Stimulated activated CD4-positive, alpha-beta T cell treated with anti-CD3 and anti-CD28 coated beads, Interleukin-15, amount 100 ng/mL, for 48 hours (primary cell): Measurements from ENCODE around the gene OR56B1.
"Not testable (repeated sequence)": the region's sequence is repeated elsewhere in the genome, so short reads cannot be mapped to it uniquely, and the experiment has no call there.

Experiments used
- DNase-seq, 2 donors: peaks; one replicate each; pipeline ENCODE4 v3.0.0-alpha.2; 2020; ENCODE audit warnings: low read depth in 2 of 2

The OR56B1 gene, protein sequence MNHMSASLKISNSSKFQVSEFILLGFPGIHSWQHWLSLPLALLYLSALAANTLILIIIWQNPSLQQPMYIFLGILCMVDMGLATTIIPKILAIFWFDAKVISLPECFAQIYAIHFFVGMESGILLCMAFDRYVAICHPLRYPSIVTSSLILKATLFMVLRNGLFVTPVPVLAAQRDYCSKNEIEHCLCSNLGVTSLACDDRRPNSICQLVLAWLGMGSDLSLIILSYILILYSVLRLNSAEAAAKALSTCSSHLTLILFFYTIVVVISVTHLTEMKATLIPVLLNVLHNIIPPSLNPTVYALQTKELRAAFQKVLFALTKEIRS

GRCh38 chr11:5736396-5736795, at the start of gene OR56B1:
Gene OR56B1, plus strand, starts transcription at chr11:5736448. Its CDS starts 69 bp downstream, at chr11:5736517.
- no peak for DNase-seq

GRCh38 chr11:5688482-5688881, 47.8 kb upstream of the OR56B1 start:
- DNase-seq, result no peak

DNA sequence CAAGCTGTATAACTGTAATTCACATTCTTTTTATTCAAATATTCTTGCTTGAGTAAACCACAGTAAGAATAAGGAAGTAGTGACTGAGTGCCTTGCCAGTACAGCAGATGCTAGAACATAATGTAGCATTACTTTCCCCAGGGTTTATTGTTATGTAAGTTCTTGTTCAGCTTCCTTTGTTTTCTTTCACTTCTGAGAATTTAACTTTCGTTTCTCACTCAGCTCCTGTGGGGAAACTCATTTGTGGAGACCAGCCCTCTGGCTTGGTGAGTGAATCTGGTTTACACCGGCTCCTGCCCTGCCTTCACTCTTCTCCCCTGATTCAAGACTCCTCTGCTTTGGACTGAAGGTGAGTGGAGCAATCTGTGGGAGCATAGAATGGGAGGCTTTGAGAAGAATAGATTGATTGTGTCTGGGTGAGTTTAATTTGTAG, 46.7 kb upstream of the OR56B1 start, which contains the start of gene TRIM22:
Gene TRIM22, plus strand, starts transcription at position 240 of the 433 bp plus-strand sequence. CDS start 6,443 bp downstream, outside the sequence.
- peak; percentile 14 to 32 for DNase-seq

GRCh38 chr11:5690216-5690615, 46.0 kb upstream of the OR56B1 start:
- DNase-seq, result no peak

DNA sequence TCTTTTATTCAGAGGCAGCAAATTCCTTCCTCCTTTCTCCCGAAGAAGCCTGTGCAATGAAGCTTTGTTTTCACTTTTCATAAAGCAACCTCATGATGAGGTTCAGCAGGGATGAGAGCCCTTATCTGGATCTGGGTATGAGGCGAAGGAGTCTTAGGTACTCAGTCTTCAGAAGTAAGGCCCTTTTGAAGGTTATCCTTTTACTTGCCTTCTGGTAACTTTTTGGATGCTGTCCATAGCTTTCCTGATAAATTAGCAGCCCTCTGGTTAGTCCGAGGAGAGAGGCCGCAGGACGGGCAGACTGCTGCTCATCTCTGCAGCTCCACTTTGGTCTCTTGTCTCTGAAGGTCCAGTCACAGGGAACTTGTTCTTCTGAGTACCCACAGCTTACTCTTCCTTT, 45.5 kb upstream of the OR56B1 start:
- no peak for DNase-seq

DNA sequence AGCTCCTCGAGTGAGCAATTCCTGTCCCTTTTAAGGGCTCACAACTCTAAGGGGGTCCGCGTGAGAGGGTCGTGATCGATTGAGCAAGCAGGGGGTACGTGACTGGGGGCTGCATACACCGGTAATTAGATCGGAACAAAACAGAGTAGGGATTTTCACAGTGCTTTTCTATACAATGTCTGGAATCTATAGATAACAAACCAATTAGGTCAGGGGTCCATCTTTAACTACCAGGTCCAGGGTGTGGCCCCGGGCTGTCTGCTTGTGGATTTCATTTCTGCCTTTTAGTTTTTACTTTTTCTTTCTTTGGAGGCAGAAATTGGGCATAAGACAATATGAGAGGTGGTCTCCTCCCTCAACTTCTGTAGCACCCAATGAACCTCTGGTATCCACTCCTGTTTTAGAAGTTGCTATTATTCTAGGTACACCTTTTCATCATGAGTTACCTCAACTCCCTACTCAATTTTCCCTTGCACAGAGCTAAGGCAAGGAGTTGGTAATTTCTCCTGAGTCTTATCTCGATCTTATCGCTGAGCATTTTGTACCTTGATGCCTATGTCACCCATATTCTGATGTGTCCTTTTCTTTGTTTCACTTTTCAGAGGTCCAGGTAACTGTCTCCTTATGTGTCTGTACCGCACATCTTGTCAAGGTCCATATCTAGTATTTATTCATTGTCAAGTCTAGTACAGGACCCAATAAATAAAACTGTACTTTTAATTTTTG, 44.8 kb upstream of the OR56B1 start:
- DNase-seq, result not testable (repeated sequence)

DNA sequence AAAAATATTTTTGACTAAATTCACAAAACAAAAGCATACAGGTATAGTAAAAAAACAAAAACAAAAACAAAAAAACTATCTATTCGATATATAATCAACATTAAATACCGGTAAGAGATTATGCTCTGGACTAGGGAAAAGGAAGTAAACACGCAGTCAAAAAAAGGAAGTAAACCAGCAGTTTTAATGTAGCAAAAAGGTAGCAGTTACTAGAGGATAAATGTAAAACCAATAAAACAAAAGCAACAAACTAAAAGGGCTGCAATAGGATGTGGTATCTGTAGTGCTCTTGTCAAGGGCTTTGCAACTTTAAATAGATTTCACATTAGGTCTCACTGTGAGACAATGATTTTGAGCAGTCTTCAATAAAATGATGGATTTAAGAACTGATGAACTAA, 44.3 kb upstream of the OR56B1 start:
- DNase-seq, result no peak

DNA sequence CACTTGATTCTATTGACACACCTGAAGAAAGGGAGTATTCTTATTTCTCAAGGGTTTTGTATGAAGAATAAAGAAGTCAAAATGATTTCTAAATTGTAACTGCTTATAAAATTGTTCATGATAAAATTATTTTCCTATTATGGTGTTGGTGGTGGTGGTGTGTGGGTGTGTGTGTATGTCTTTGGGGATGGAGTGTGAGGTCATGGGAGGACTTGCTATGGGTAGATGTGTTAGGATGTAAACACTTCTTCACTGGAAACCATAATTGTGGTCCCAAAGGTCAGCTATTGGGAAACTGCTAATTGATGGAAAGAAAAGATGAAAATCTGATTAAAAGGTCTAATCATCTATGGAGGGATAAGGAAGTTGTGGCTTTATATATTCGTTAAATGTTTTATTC, 41.6 kb upstream of the OR56B1 start:
- DNase-seq, result no peak

DNA sequence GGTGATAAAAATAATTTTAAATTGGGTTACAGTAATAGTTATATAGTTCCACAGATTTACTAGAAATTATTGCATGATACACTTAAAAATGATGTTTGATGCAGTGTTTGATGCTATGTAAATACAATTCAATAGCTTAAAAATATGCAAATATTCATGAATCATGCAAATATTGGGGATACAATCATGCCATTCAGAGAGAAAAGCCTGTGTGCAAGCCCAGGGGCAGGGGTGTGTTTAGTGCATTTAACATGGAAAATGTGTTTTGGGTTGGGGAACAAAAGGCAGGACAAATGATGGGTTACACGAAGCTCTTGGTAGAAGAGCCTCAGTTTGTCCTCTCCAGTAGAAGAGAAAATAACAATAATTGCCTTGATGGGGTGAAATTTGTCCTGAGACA, 40.7 kb upstream of the OR56B1 start:
- no peak for DNase-seq

DNA sequence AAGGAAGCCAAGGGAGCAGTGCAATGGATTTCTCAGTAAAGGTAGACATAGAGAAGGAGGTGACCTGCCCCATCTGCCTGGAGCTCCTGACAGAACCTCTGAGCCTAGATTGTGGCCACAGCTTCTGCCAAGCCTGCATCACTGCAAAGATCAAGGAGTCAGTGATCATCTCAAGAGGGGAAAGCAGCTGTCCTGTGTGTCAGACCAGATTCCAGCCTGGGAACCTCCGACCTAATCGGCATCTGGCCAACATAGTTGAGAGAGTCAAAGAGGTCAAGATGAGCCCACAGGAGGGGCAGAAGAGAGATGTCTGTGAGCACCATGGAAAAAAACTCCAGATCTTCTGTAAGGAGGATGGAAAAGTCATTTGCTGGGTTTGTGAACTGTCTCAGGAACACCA, 40.0 kb upstream of the OR56B1 start:
- DNase-seq, result no peak

- DNase-seq, result no peak
These were observed 38.0 kb upstream of the OR56B1 start for GRCh38 chr11:5698281-5698680.

- no peak for DNase-seq
These were observed 35.7 kb upstream of the OR56B1 start for GRCh38 chr11:5700421-5701054.

- DNase-seq, result no peak
These were observed 35.1 kb upstream of the OR56B1 start for GRCh38 chr11:5701055-5701577.

DNA sequence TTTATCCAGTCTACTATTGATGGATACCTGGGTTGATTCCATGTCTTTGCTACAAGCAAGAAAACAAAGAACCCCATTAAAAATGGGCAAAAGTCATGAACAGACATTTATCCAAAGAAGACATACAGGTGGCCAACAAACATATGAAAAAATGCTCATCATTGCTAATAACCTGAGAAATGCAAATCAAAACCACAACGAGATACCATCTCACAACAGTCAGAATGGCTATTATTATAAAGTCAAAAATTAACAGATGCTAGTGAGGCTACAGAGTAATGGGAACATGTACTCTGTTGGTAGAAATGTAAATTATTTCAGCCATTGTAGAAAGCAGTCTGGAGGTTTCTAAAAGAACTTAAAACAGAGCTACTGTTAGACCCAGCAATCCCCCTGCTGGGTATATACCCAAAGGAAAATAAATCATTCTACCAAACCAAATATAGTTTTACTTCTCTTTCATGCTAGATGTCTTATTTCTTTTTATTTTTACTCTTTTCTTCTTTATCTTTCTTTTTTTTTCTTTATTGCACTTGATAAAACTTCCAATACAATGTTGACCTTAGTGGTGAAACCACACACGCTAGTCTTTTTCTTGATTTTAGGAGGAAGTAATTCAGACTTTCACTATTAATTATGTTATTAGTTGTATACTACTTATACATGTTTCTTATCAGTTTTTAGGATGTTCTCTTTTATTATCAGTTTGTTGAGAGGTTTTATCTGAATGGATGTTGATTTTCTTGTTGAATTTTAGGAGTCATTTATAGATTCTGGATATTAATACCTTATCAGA, 32.3 kb upstream of the OR56B1 start:
- no peak for DNase-seq

GRCh38 chr11:5705688-5706087, 30.6 kb upstream of the OR56B1 start:
- DNase-seq, result no peak

DNA sequence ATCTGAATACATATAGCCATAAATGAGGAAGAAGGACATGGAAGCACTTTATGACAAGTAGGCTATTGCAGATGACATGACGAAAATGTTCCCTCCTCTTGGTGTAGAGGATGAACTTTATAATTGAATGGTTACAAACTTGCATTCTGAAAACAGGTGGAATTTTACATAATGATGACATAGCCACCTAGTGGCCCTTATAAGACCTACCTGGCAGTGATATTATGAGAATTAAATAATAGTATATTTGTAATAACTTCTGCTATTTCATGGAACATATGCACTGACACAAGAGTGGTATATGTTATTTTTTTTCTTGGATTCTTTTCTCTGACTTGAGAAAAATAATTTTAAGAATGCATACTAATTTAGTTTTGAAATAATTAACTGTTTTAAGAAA, 23.7 kb upstream of the OR56B1 start:
- DNase-seq, result no peak

DNA sequence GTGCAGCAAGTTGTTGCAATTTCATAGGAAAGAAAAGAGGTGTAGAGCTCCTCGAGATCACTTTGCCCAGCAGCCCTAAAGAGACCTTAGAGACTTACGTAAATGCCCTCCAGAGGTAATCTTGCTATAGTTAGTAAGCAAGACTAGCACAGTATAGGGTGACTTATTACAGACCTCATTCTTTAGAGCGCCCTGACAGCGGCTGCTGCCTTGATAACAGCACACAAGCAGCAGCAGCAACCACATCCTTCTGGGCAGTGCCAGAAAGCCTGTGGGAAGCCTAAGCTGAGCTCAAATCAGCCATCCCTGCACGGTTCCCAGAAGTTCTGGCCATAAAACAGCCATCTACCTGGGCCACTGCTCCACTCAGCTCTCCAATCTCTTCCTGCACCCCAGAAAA, 22.6 kb upstream of the OR56B1 start:
- no peak for DNase-seq

DNA sequence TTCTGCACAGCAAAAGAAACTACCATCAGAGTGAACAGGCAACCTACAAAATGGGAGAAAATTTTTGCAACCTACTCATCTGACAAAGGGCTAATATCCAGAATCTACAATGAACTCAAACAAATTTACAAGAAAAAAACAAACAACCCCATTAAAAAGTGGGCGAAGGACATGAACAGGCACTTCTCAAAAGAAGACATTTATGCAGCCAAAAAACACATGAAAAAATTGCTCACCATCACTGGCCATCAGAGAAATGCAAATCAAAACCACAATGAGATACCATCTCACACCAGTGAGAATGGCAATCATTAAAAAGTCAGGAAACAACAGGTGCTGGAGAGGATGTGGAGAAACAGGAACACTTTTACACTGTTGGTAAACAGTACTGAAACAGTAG, 19.7 kb upstream of the OR56B1 start:
- not testable (repeated sequence) for DNase-seq

DNA sequence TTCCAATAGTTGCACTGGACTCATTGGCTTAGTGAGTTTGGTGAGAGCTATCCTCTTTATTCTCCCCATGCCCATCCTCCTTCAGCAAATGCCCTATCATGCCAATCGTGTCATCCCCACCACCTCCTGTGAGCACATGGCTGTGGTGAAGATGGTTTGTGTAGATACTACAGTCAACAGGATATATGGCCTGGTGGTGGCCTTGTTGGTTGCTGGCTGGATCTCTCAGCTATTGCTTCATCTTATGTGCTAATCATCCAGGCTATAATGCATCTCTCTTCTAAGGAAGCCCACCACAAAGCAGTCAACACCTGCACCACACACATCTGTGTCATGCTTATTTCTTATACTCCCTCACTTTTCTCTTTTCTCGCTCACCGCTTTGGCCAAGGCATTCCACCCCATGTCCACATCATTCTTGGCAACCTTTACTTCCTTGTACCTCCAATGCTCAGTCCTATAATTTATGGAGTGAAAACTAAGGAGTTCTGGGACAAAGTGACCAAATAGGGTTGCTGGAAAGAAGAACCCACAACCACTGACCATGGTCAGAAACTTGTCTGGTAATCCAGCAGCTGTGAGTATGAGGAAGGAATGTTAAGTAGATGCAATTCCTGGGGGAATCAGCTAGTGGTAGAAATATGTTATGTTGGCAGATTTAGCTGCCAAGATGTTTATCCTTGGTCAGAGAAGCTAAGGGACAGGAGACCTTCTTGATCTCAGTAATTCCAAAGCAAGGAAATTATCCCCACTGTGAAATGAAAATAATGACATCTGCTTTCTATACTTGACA, 16.3 kb upstream of the OR56B1 start:
- no peak for DNase-seq

DNA sequence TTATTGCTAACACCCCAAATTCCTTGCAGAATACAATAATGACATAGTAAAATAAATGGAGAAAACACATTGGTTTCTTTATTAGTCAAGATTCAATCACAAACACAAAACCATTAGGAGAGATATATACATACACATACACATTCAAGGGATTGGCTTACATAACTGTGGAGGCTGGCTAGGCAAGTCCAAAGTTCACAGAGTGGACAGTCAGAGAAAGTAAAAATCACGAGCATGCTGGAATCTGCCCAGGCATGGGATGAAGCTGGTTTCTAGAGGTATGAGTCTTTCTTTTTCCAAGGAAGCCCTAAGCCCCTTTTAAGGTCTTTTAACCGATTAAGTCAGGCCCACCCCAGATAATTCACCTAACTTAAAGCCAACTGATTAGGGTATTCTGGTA, 13.6 kb upstream of the OR56B1 start:
- DNase-seq, result no peak

GRCh38 chr11:5726351-5726750, 9.9 kb upstream of the OR56B1 start:
- DNase-seq, result no peak
